Activated naive CD4-positive, alpha-beta T cell treated with Interleukin-2 at 50 U/mL for 16 hours (primary cell): ENCODE results near the gene AGGF1.
"Not testable (repeated sequence)": the region's sequence is repeated elsewhere in the genome, so short reads cannot be mapped to it uniquely, and the experiment has no call there.

Experiments
- DNase-seq: peaks from one replicate; pipeline ENCODE4 v3.0.0-alpha.2; 2020

Gene AGGF1

GRCh38 chr5:77087484-77088261, 57.5 kb downstream of the AGGF1 start:
- no peak for DNase-seq

- no peak for DNase-seq
These were observed 65.0 kb downstream of the AGGF1 start for GRCh38 chr5:77095189-77095588.

- no peak for DNase-seq
These were observed 71.1 kb downstream of the AGGF1 start for GRCh38 chr5:77101298-77101697.

GRCh38 chr5:77102549-77102948, 72.3 kb downstream of the AGGF1 start:
- no peak for DNase-seq

GRCh38 chr5:77103457-77103856, 73.3 kb downstream of the AGGF1 start:
- no peak for DNase-seq

GRCh38 chr5:77104813-77105212, 74.6 kb downstream of the AGGF1 start:
- no peak for DNase-seq

GRCh38 chr5:77107035-77107434, 76.8 kb downstream of the AGGF1 start:
- not testable (repeated sequence) for DNase-seq
